Neural cell (in vitro differentiated cells): ENCODE results near the gene C10orf105. TPM values are rescaled to one million over a fixed set of nuclear protein-coding genes. Genes with fewer than 3 reads are reported as not detected.

Experiments
- H2AFZ ChIP-seq: fragments of 200-600, 300-800 bp; sonication (generic), shearing (Covaris generic); 2 replicates; pipeline ENCODE4 v1.6.0; 2014; ENCODE audit warnings: low read depth, mild to moderate bottlenecking, antibody characterized with exemption, low read length, moderate library complexity
- H3F3A ChIP-seq: fragments of 200-600 bp; shearing (Covaris generic); 2 replicates; pipeline ENCODE4 v1.6.1; 2016; ENCODE audit warnings: mild to moderate bottlenecking, moderate library complexity, mixed read lengths, antibody characterized with exemption, low read length; ENCODE audit not compliant: insufficient read depth, poor library complexity, severe bottlenecking
- H3K27ac ChIP-seq: fragments of 200-600, 300-800 bp; sonication (generic), shearing (Covaris generic); 2 replicates; pipeline ENCODE4 v1.5.1; 2014; ENCODE audit warnings: mild to moderate bottlenecking, low read length, moderate library complexity
- H3K27me3 ChIP-seq: fragments of 300-800, 200-600 bp; sonication (generic), shearing (Covaris generic); 2 replicates; pipeline ENCODE4 v1.6.0; 2014; ENCODE audit warnings: mild to moderate bottlenecking, low read depth, low read length, moderate library complexity; ENCODE audit not compliant: insufficient read depth
- H3K36me3 ChIP-seq: fragments of 300-800, 200-600 bp; sonication (generic), shearing (Covaris generic); 2 replicates; pipeline ENCODE4 v1.5.1; 2014; ENCODE audit warnings: mild to moderate bottlenecking, antibody characterized with exemption, low read length, moderate library complexity; ENCODE audit not compliant: insufficient read depth
- H3K4me2 ChIP-seq: fragments of 300-800, 200-600 bp; sonication (generic), shearing (Covaris generic); 2 replicates; pipeline ENCODE4 v1.6.0; 2014; ENCODE audit warnings: mild to moderate bottlenecking, low read length
- H3K4me3 ChIP-seq: fragments of 300-800, 200-600 bp; sonication (generic), shearing (Covaris generic); 2 replicates; pipeline ENCODE4 v1.5.1; 2014; ENCODE audit warnings: mild to moderate bottlenecking, low read length, moderate library complexity
- H3K79me2 ChIP-seq: fragments of 200-600 bp; shearing (Covaris generic); replicated peaks from 2 replicates; pipeline ENCODE4 v1.6.0; 2014; ENCODE audit warnings: mild to moderate bottlenecking, low read length, moderate library complexity; ENCODE audit not compliant: insufficient read depth
- H3K9ac ChIP-seq: fragments of 300-800, 200-600 bp; sonication (generic), shearing (Covaris generic); 2 replicates; pipeline ENCODE4 v1.6.1; 2016; ENCODE audit warnings: mild to moderate bottlenecking, low read length, mixed read lengths
- H3K9me2 ChIP-seq: fragments of 200-600 bp; shearing (Covaris generic); 2 replicates; pipeline ENCODE4 v1.6.1; 2016; ENCODE audit warnings: mild to moderate bottlenecking, low read length, mixed read lengths; ENCODE audit not compliant: insufficient read depth
- H3K9me3 ChIP-seq: fragments of 200-600, 300-800 bp; sonication (generic), shearing (Covaris generic); 2 replicates; pipeline ENCODE4 v1.6.1; 2016; ENCODE audit warnings: mild to moderate bottlenecking, mixed run types, low read length, moderate library complexity, mixed read lengths
- H4K20me1 ChIP-seq: fragments of 200-600 bp; shearing (Covaris generic); 2 replicates; pipeline ENCODE4 v1.6.1; 2016; ENCODE audit warnings: mild to moderate bottlenecking, mixed run types; ENCODE audit not compliant: insufficient read depth
- EP300 ChIP-seq: fragments of 450-650 bp; conservative IDR thresholded peaks from 2 replicates; pipeline ENCODE4 v1.6.1; 2014; ENCODE audit warnings: antibody characterized with exemption, mild to moderate bottlenecking, moderate library complexity; ENCODE audit not compliant: poor library complexity, severe bottlenecking
- EZH2 ChIP-seq: fragments of 200-600, 300-800 bp; shearing (Covaris generic), sonication (generic); IDR thresholded peaks from 2 replicates; pipeline ENCODE4 v1.6.1; 2014; ENCODE audit warnings: antibody characterized with exemption, low read length, borderline replicate concordance, mild to moderate bottlenecking; ENCODE audit not compliant: insufficient read depth, poor library complexity, severe bottlenecking
- MXI1 ChIP-seq: fragments of 450-650 bp; conservative IDR thresholded peaks from 2 replicates; pipeline ENCODE4 v1.6.1; 2014; ENCODE audit warnings: antibody characterized with exemption, mild to moderate bottlenecking; ENCODE audit not compliant: poor library complexity, severe bottlenecking
- POLR2AphosphoS5 ChIP-seq: IDR thresholded peaks from 2 replicates; pipeline ENCODE4 v1.6.1; 2012
- RAD21 ChIP-seq: fragments of 450-650 bp; conservative IDR thresholded peaks from 2 replicates; pipeline ENCODE4 v1.6.1; 2014; ENCODE audit warnings: antibody characterized with exemption, mild to moderate bottlenecking, moderate library complexity
- SMC3 ChIP-seq: fragments of 450-650 bp; conservative IDR thresholded peaks from 2 replicates; pipeline ENCODE4 v1.6.1; 2014; ENCODE audit warnings: antibody characterized with exemption, mild to moderate bottlenecking, moderate library complexity; ENCODE audit not compliant: poor library complexity
- TAF1 ChIP-seq: IDR thresholded peaks from 2 replicates; pipeline ENCODE4 v1.6.1; 2012; ENCODE audit warnings: low read depth
- polyA plus RNA-seq: library from polyadenylated mRNA; depleted of rRNA; stranded (reverse); fragments of >200 nt; gene quantifications from 2 replicates; pipeline ENCODE4 v1.2.3, GENCODE V29; 2014
- TF ChIP-seq, protein P1 (sequence below): fragments of 450-650 bp; IDR thresholded peaks from 2 replicates; pipeline ENCODE4 v1.5.1; 2014; ENCODE audit warnings: antibody characterized with exemption, mild to moderate bottlenecking, moderate library complexity; ENCODE audit not compliant: poor library complexity, severe bottlenecking
- TF ChIP-seq, protein P2 (sequence below): IDR thresholded peaks from 2 replicates; pipeline ENCODE4 v1.6.1; 2012; ENCODE audit warnings: borderline replicate concordance

Gene C10orf105
- polyA plus RNA-seq, 1 donor from 2014 or later: 0.11 TPM

DNA sequence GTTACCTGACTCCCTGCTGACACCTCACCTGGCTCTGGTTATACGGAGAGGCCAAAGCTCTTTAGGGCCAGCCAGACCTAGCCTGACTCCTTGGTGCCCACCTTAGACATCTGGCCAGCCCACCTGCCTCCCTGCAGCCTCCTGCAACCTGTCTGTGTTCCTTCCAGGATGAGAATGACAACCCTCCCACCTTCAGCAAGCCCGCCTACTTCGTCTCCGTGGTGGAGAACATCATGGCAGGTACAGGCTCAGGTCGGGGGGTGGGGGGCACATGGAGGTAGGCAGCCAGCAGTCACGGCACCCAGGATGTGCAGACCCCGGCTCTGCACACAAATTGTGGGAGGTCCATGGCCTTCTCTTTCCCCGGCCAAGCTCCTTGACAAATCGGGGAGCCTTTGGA, 32.1 kb downstream of the C10orf105 start:
- Histone ChIP-seq H3K9me2 (no peaks in the 10 kb centered on the region), H3K36me3 (no peaks in the 10 kb centered on the region), H3K9me3 (no peaks in the 10 kb centered on the region), H3K79me2 (no peaks in the 10 kb centered on the region), H3K4me2 (no peak overlapping the region), H3F3A (no peaks in the 10 kb centered on the region), H4K20me1 (no peaks in the 10 kb centered on the region), H3K9ac (no peak overlapping the region), H3K4me3 (no peak overlapping the region), H3K27me3 (no peaks in the 10 kb centered on the region), H2AFZ (no peak overlapping the region), H3K27ac (no peak overlapping the region)
- TF ChIP-seq, protein P1, sequence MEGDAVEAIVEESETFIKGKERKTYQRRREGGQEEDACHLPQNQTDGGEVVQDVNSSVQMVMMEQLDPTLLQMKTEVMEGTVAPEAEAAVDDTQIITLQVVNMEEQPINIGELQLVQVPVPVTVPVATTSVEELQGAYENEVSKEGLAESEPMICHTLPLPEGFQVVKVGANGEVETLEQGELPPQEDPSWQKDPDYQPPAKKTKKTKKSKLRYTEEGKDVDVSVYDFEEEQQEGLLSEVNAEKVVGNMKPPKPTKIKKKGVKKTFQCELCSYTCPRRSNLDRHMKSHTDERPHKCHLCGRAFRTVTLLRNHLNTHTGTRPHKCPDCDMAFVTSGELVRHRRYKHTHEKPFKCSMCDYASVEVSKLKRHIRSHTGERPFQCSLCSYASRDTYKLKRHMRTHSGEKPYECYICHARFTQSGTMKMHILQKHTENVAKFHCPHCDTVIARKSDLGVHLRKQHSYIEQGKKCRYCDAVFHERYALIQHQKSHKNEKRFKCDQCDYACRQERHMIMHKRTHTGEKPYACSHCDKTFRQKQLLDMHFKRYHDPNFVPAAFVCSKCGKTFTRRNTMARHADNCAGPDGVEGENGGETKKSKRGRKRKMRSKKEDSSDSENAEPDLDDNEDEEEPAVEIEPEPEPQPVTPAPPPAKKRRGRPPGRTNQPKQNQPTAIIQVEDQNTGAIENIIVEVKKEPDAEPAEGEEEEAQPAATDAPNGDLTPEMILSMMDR: no peak
- TF ChIP-seq POLR2AphosphoS5 (no peak), EZH2 (no peak), MXI1 (no peak), SMC3 (no peak), TAF1 (no peak), EP300 (no peak), RAD21 (no peak)
- TF ChIP-seq, protein P2, sequence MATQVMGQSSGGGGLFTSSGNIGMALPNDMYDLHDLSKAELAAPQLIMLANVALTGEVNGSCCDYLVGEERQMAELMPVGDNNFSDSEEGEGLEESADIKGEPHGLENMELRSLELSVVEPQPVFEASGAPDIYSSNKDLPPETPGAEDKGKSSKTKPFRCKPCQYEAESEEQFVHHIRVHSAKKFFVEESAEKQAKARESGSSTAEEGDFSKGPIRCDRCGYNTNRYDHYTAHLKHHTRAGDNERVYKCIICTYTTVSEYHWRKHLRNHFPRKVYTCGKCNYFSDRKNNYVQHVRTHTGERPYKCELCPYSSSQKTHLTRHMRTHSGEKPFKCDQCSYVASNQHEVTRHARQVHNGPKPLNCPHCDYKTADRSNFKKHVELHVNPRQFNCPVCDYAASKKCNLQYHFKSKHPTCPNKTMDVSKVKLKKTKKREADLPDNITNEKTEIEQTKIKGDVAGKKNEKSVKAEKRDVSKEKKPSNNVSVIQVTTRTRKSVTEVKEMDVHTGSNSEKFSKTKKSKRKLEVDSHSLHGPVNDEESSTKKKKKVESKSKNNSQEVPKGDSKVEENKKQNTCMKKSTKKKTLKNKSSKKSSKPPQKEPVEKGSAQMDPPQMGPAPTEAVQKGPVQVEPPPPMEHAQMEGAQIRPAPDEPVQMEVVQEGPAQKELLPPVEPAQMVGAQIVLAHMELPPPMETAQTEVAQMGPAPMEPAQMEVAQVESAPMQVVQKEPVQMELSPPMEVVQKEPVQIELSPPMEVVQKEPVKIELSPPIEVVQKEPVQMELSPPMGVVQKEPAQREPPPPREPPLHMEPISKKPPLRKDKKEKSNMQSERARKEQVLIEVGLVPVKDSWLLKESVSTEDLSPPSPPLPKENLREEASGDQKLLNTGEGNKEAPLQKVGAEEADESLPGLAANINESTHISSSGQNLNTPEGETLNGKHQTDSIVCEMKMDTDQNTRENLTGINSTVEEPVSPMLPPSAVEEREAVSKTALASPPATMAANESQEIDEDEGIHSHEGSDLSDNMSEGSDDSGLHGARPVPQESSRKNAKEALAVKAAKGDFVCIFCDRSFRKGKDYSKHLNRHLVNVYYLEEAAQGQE: no peak

DNA sequence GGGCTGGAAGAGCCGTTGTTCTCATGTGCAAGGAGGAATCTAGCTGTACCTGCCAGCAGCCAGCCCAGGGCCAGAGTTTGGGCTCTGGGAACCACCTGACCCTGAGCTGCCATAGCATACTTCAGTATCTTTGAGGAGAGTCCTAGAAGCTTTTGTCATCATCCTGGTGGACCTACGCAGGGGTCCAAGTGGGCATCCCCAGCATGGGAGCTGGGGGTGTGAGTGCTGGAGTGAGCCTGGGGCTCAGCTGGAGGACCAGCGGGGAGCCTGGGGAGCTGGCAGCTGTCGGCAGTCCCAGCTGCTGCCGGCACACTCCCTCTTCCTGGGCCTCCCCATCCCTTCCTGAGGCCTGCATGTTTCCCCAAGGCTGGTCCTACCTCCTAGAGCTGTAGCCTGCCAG, 32.5 kb downstream of the C10orf105 start:
- no peaks in the 10 kb centered on the region for H3K79me2 ChIP-seq
- H3F3A ChIP-seq: no peaks in the 10 kb centered on the region

More for the DNA sequence above, 32.5 kb downstream of the C10orf105 start:
- Histone ChIP-seq H2AFZ (no peak overlapping the region), H3K27me3 (no peaks in the 10 kb centered on the region), H3K4me2 (no peak overlapping the region), H3K9me3 (no peaks in the 10 kb centered on the region), H3K9ac (no peak overlapping the region), H3K36me3 (no peaks in the 10 kb centered on the region), H3K27ac (no peak overlapping the region), H3K9me2 (no peaks in the 10 kb centered on the region), H3K4me3 (no peak overlapping the region), H4K20me1 (no peaks in the 10 kb centered on the region)
- TF ChIP-seq MXI1 (no peak), TAF1 (no peak), EP300 (no peak), POLR2AphosphoS5 (no peak), SMC3 (no peak), RAD21 (no peak), EZH2 (no peak)
- TF ChIP-seq, protein P1: no peak
- TF ChIP-seq, protein P2: no peak
